ENCODE measurements around the gene PCCA.

DNA sequence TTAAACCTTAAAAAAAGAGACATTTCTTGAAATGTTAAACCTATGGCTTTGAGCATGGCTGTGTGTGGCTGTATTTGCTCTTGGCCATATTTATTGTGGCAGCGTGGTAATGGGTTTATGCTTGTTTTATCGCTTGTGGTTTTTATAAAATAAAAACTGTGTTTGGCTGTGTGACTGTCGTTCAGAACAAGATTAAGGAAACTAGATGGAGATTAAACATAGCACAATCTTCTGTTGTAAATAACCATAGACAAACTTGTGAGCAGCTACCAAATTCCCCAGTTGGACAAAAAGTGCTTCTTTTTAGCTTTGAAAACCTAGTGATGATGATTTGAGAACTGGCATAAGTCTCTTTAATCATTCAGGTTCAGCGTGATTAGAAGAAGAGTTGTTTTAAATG lies 308.7 kb downstream of the PCCA start:
- TF ChIP-seq ZNF343 (CRISPR knock-in tag; IDR thresholded peaks at IDR 0.05) (no peak), POLR2A (IDR thresholded peaks at IDR 0.05; ENCODE audit: insufficient read depth in 1 of 2, low read depth in 2 of 2, low read length in 2 of 2) (no peak), TAF1 (CRISPR knock-in tag; IDR thresholded peaks at IDR 0.05) (no peak), NFRKB (IDR thresholded peaks at IDR 0.05) (no peak), ZNF878 (CRISPR knock-in tag; IDR thresholded peaks at IDR 0.05) (no peak), RBAK (CRISPR knock-in tag; IDR thresholded peaks at IDR 0.05) (no peak), ZKSCAN8 (CRISPR knock-in tag; IDR thresholded peaks at IDR 0.05; ENCODE audit: borderline replicate concordance) (no peak)
- TF ChIP-seq, protein P1, sequence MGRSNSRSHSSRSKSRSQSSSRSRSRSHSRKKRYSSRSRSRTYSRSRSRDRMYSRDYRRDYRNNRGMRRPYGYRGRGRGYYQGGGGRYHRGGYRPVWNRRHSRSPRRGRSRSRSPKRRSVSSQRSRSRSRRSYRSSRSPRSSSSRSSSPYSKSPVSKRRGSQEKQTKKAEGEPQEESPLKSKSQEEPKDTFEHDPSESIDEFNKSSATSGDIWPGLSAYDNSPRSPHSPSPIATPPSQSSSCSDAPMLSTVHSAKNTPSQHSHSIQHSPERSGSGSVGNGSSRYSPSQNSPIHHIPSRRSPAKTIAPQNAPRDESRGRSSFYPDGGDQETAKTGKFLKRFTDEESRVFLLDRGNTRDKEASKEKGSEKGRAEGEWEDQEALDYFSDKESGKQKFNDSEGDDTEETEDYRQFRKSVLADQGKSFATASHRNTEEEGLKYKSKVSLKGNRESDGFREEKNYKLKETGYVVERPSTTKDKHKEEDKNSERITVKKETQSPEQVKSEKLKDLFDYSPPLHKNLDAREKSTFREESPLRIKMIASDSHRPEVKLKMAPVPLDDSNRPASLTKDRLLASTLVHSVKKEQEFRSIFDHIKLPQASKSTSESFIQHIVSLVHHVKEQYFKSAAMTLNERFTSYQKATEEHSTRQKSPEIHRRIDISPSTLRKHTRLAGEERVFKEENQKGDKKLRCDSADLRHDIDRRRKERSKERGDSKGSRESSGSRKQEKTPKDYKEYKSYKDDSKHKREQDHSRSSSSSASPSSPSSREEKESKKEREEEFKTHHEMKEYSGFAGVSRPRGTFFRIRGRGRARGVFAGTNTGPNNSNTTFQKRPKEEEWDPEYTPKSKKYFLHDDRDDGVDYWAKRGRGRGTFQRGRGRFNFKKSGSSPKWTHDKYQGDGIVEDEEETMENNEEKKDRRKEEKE (IDR thresholded peaks at IDR 0.05) = no peak
- TF ChIP-seq, protein P2, sequence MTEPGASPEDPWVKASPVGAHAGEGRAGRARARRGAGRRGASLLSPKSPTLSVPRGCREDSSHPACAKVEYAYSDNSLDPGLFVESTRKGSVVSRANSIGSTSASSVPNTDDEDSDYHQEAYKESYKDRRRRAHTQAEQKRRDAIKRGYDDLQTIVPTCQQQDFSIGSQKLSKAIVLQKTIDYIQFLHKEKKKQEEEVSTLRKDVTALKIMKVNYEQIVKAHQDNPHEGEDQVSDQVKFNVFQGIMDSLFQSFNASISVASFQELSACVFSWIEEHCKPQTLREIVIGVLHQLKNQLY (CRISPR knock-in tag; IDR thresholded peaks at IDR 0.05) = no peak
- TF ChIP-seq, protein P3, sequence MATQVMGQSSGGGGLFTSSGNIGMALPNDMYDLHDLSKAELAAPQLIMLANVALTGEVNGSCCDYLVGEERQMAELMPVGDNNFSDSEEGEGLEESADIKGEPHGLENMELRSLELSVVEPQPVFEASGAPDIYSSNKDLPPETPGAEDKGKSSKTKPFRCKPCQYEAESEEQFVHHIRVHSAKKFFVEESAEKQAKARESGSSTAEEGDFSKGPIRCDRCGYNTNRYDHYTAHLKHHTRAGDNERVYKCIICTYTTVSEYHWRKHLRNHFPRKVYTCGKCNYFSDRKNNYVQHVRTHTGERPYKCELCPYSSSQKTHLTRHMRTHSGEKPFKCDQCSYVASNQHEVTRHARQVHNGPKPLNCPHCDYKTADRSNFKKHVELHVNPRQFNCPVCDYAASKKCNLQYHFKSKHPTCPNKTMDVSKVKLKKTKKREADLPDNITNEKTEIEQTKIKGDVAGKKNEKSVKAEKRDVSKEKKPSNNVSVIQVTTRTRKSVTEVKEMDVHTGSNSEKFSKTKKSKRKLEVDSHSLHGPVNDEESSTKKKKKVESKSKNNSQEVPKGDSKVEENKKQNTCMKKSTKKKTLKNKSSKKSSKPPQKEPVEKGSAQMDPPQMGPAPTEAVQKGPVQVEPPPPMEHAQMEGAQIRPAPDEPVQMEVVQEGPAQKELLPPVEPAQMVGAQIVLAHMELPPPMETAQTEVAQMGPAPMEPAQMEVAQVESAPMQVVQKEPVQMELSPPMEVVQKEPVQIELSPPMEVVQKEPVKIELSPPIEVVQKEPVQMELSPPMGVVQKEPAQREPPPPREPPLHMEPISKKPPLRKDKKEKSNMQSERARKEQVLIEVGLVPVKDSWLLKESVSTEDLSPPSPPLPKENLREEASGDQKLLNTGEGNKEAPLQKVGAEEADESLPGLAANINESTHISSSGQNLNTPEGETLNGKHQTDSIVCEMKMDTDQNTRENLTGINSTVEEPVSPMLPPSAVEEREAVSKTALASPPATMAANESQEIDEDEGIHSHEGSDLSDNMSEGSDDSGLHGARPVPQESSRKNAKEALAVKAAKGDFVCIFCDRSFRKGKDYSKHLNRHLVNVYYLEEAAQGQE (IDR thresholded peaks at IDR 0.05; ENCODE audit: borderline replicate concordance in 1 of 2, low read depth in 1 of 2, low read length in 2 of 2) = no peak
- TF ChIP-seq, protein P4, sequence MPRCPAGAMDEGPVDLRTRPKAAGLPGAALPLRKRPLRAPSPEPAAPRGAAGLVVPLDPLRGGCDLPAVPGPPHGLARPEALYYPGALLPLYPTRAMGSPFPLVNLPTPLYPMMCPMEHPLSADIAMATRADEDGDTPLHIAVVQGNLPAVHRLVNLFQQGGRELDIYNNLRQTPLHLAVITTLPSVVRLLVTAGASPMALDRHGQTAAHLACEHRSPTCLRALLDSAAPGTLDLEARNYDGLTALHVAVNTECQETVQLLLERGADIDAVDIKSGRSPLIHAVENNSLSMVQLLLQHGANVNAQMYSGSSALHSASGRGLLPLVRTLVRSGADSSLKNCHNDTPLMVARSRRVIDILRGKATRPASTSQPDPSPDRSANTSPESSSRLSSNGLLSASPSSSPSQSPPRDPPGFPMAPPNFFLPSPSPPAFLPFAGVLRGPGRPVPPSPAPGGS (CRISPR knock-in tag; IDR thresholded peaks at IDR 0.05) = no peak
